Activated T-cell treated with anti-CD3 and anti-CD28 coated beads, Interleukin-2, amount 50 U/mL, for 4 hours (primary cell): ENCODE data around the gene DLG1. TPM values are rescaled to one million over a fixed set of nuclear protein-coding genes. Genes with fewer than 3 reads are reported as not detected.

ENCODE experiments used
- ATAC-seq, 2 donors: fragments of 200-7000 bp; cut with Tn5 transposase; one replicate each; pipeline ENCODE4 v1.10.0; 2021
- DNase-seq: peaks from one replicate; pipeline ENCODE4 v3.0.0-alpha.2; 2020
- H3K27me3 Mint-ChIP-seq: one replicate; pipeline ENCODE4 v1.8.0; 2021; ENCODE audit warnings: low read depth, mixed read lengths
- H3K36me3 Mint-ChIP-seq: one replicate; pipeline ENCODE4 v1.8.0; 2022; ENCODE audit warnings: mixed read lengths; ENCODE audit not compliant: insufficient read depth
- H3K4me1 Mint-ChIP-seq: one replicate; pipeline ENCODE4 v1.8.0; 2021; ENCODE audit warnings: low read depth, mixed read lengths
- H3K4me3 Mint-ChIP-seq: one replicate; pipeline ENCODE4 v1.8.0; 2021; ENCODE audit warnings: mild to moderate bottlenecking, moderate library complexity, mixed read lengths
- H3K9me3 Mint-ChIP-seq: one replicate; pipeline ENCODE4 v1.8.0; 2021; ENCODE audit warnings: mixed read lengths
- total RNA-seq, 3 donors: library from RNA; stranded (reverse); gene quantifications; one replicate each; pipeline ENCODE4 v1.2.1, GENCODE V29; 2021

Gene DLG1
- total RNA-seq, 3 donors from 2014 or later = 42.3 to 44.3 (median 44.3) TPM

DNA sequence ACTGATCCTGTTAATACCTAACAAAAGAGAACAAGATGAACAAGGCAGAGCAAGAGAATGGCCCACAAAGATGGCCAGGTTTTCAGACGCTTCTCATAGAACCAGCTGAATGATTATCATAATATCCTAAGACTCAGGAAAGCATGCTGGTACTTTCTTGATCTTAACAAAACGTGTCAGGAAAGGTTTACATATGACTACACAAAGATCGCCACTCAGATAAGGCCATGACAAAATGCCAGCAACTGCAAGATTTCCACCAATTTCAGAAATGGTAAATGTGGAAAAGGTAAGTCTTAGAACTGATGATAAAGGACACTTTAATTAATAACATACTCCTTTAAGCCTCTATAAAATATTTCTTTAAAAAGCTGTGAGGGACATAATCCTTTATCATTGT is 108.8 kb downstream of the DLG1 start:
- Mint-ChIP-seq H3K4me1 (peaks cover 10% of the 10 kb centered on the region), H3K9me3 (no peaks in the 10 kb centered on the region), H3K36me3 (peaks cover 8% of the 10 kb centered on the region), H3K4me3 (no peak overlapping the region), H3K27me3 (no peaks in the 10 kb centered on the region)
- no peak for ATAC-seq
- no peak for DNase-seq

DNA sequence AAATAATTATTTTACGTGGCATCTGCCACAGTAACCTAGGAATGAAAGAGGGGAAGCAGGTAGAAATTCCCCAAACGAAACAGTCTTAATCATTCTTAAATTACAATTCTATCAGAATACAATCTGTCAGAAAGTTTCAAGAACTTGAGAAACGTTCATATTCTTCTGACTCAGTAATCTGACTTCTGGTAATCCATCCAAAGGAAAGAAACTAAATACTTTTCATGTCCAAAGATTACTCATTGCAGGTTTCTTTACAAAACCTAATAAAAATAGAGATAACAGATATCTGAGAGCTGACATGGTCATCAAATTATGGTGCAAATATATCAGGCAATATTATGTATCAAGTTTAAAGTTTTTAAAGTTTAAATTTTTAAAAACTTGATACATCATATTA is 109.4 kb downstream of the DLG1 start:
- ATAC-seq = no peak
- H3K9me3 Mint-ChIP-seq = no peaks in the 10 kb centered on the region
- H3K4me1 Mint-ChIP-seq = peaks cover 10% of the 10 kb centered on the region
- H3K36me3 Mint-ChIP-seq = peaks cover 8% of the 10 kb centered on the region
- no peak overlapping the region for H3K4me3 Mint-ChIP-seq
- no peaks in the 10 kb centered on the region for H3K27me3 Mint-ChIP-seq
- no peak for DNase-seq

DNA sequence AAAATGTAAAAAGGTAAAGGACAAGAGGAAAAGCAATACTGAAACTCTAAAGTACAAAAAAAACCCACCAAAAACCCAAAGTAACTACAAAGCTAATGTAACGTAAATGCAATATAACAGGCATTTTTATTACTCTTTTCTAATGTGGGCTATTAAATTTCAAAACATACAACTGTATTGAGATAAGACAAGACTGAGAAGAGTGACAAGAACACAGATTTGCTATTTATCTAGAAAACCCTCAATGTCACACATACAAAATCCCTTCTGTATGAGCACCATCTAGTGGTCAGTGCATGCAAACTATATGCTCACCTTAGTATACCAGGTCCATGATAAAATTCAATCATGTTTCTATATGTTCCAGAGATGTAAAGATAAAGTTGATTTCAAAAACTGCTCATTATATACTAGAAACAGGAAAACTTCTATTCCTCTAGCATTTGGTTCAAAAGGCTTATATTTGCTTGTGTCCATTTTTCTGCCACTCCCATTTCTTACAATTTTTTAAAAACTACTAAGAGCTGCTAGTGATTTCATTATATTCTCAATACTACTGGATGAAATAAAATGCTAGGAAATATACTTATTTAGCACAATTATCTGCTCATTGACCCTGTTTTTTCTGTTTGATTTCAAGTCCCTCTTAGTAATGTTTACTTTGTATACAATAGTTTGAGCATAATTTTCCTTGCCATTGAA is 111.4 kb downstream of the DLG1 start:
- ATAC-seq (peak; percentile 78 to 85), DNase-seq (no peak)
- Mint-ChIP-seq H3K4me1 (peaks cover 10% of the 10 kb centered on the region), H3K9me3 (no peaks in the 10 kb centered on the region), H3K27me3 (no peaks in the 10 kb centered on the region), H3K36me3 (peaks cover 4% of the 10 kb centered on the region), H3K4me3 (no peak overlapping the region)

DNA sequence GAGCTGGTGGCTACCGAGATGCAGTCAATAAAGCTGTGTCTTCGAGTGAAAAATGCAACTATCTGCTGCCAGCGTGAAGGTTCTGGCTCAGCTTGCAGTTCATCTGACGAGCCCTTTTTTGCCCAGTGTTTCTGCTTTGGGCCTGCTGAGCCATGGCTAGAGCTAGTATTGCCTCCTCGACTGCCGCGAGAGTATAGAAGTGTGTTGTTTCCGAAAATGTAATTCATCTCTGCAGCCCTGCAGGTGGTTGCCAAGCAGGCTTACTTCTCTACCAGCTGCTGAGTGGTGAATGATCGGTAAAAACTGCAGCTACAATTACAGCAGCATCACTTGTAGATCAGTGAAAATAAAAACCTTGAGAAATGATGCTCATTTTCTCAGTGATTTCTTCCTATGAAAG is 114.8 kb downstream of the DLG1 start:
- peaks cover 6% of the 10 kb centered on the region for H3K36me3 Mint-ChIP-seq
- H3K9me3 Mint-ChIP-seq = no peaks in the 10 kb centered on the region
- no peak for ATAC-seq
- no peaks in the 10 kb centered on the region for H3K27me3 Mint-ChIP-seq
- DNase-seq = no peak
- no peak overlapping the region for H3K4me3 Mint-ChIP-seq
- peaks cover 4% of the 10 kb centered on the region for H3K4me1 Mint-ChIP-seq

DNA sequence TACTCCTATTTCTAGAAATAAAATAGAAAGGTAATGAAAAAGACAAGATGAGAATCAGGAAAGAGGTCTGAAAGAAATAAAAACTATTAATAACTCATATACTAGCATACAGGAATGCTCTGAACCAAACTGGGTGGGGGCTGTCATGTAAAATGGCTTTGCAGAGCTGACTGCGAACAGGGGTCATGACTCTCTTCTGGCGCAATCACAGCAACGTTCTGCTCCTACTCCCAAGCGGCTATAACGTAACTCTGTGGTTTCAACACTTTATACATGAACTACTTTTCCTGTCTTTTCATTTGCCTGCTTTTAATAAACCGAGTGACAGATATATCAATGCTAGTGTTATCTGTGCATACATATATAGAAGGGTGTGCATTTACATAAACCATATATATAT is 116.7 kb downstream of the DLG1 start:
- H3K9me3 Mint-ChIP-seq = no peaks in the 10 kb centered on the region
- H3K4me1 Mint-ChIP-seq = peaks cover 2% of the 10 kb centered on the region
- DNase-seq (no peak), ATAC-seq (no peak)
- H3K27me3 Mint-ChIP-seq = no peaks in the 10 kb centered on the region
- H3K4me3 Mint-ChIP-seq = no peak overlapping the region
- peaks cover 10% of the 10 kb centered on the region for H3K36me3 Mint-ChIP-seq

DNA sequence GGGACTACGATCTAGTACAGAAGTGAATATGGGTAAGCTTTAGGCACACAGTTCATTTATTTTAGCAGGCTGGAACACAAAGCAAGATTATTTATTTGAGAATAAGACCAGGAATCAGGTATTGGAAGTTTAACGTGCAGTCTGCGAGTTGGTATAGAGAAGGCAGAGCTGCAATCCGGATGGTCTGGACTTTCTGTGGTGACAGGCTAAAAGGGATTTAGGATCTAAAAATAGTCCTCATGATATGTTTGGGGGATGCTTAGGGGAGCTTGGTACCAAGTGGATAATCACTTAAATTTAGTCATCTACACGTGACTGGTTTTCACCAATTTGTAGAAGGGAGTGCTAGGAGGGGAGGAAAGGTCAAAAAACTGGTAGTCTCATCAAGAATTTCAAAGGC is 119.4 kb downstream of the DLG1 start:
- H3K9me3 Mint-ChIP-seq = no peaks in the 10 kb centered on the region
- ATAC-seq = no peak
- peaks cover 10% of the 10 kb centered on the region for H3K36me3 Mint-ChIP-seq
- no peak overlapping the region for H3K4me3 Mint-ChIP-seq
- H3K27me3 Mint-ChIP-seq = no peaks in the 10 kb centered on the region
- DNase-seq = no peak
- H3K4me1 Mint-ChIP-seq = peaks cover 2% of the 10 kb centered on the region

DNA sequence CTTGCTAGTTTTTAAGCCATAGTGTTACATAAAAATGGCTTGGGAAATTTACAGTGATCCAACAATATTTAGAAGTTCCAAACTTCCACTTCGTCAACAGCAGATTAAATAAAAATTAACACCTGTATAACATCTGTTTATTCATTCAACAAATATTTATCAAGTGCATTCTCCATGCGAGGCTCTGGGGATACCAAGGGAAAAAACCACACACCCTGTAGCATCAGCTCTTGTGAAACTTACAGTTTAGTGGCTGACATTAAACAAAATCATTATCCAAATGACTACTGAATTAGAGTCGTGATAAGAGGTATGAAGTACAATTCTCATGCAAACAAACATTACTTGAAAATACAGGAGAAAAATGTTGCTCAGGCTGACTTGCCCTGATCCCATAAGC is 122.9 kb downstream of the DLG1 start:
- no peak overlapping the region for H3K4me3 Mint-ChIP-seq
- H3K9me3 Mint-ChIP-seq = no peaks in the 10 kb centered on the region
- ATAC-seq = no peak
- DNase-seq = no peak
- H3K27me3 Mint-ChIP-seq = no peaks in the 10 kb centered on the region
- H3K36me3 Mint-ChIP-seq = peaks cover 14% of the 10 kb centered on the region
- peaks cover 5% of the 10 kb centered on the region for H3K4me1 Mint-ChIP-seq

DNA sequence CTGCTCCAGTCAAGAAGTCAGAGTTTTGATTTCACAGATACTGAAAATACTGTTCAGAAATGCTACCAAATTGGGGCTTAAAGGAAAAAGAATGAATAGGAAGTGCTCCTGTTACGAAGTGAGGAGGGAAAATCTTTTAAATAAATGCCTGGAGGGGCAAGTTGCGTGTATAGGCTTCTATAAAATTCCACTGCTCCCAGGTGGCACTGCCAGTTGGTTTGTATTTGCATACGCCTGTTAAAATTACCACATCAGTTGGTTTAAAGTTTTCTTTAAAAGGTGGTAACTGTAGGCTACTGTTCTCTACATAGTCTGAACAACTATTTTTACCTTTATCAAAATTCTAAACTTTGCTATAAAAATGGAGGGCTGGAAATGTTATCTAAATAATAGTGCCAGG is 123.5 kb downstream of the DLG1 start:
- Mint-ChIP-seq H3K4me1 (peaks cover 6% of the 10 kb centered on the region), H3K9me3 (no peaks in the 10 kb centered on the region), H3K4me3 (no peak overlapping the region), H3K36me3 (peaks cover 17% of the 10 kb centered on the region), H3K27me3 (no peaks in the 10 kb centered on the region)
- ATAC-seq (no peak), DNase-seq (no peak)

DNA sequence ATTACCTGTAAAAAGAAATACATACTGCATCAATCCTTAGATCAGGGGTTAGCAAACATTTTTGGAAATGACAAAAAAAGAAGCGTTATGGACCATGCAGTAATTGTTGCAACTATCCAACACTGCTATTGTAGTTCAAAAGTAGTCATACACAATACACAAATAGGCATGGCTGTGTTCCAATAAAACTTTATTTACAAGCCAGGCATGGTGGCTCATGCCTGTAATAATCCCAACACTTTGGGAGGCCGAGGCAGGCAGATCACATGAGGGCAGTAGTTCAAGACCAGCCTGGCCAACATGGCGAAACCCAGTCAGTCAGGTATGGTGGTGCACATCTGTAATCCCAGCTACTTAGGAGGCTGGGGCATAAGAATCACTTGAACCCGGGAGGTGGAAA is 124.8 kb downstream of the DLG1 start:
- ATAC-seq (no peak), DNase-seq (no peak)
- no peak overlapping the region for H3K4me3 Mint-ChIP-seq
- H3K36me3 Mint-ChIP-seq = peaks cover 16% of the 10 kb centered on the region
- H3K4me1 Mint-ChIP-seq = peaks cover 12% of the 10 kb centered on the region
- no peaks in the 10 kb centered on the region for H3K9me3 Mint-ChIP-seq
- H3K27me3 Mint-ChIP-seq = no peaks in the 10 kb centered on the region

DNA sequence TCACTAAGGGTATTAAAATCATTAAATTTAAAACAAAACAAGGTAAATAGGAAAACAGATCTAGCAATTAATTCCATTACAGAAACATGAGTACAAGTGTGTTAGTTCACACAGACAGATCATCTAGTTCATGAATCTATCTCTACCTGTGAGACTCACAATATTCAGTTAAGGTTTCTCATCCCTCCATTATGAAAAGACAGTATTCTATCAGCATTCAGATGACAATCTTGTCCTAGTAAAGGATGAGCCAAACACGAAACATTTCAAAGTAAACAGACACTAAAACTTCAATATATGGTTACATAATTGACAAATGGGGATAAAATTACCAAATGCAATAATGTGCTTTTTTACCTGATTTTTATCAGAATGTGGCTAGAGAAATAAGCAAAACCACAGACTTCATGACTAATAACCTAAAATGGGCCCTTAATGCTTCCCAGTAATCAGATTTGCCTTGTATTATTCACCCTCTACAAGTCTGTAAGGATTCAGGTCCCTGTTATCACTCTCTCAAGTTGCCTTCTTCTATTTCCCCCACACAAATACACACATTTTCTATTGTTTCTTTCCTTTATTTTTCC is 126.8 kb downstream of the DLG1 start:
- ATAC-seq = no peak
- no peaks in the 10 kb centered on the region for H3K27me3 Mint-ChIP-seq

DNA sequence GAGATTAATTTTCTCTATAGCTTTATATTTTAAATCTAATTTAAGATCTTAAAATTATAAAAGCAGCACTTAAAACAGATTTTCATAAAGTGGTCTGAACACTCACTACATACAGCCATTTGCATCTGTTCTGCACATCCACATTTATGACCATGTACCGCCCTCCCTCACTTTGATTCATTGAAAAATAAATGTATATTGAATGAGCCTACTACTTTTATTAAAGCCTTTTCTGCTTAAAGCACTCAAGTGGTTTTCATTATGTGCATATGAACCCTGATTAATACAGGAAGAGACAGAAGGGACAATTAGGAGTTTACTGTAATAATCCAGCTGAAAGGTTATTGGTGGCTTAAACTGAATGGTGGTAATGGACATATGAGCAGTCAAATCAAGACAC is 129.4 kb downstream of the DLG1 start:
- no peaks in the 10 kb centered on the region for H3K9me3 Mint-ChIP-seq
- no peaks in the 10 kb centered on the region for H3K27me3 Mint-ChIP-seq
- H3K36me3 Mint-ChIP-seq = peaks cover 33% of the 10 kb centered on the region
- H3K4me1 Mint-ChIP-seq = peaks cover 16% of the 10 kb centered on the region
- no peak overlapping the region for H3K4me3 Mint-ChIP-seq
- ATAC-seq = no peak
- DNase-seq = no peak

More for the DNA sequence above, 126.8 kb downstream of the DLG1 start:
- Mint-ChIP-seq H3K36me3 (peaks cover 15% of the 10 kb centered on the region), H3K4me1 (peaks cover 16% of the 10 kb centered on the region), H3K4me3 (no peak overlapping the region), H3K9me3 (no peaks in the 10 kb centered on the region)
- DNase-seq = no peak

DNA sequence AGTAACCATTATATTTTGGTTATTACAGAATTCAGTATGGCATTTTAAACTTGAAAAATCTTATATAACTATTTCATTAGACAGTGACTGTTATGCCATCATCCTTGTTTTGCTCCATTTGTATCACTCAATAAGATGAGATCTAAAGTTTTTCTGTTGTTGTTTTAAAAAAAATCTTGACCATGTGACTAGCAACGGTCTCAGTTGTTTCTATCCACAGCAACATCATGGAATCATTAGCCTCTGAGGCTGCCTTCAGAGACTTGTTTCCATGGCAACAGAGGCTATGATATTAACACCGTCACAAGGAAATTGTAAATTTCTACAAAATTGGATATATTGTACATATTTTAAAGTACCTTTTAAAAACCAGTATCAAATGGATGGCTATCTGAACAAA is 129.8 kb downstream of the DLG1 start:
- Mint-ChIP-seq H3K4me1 (peaks cover 16% of the 10 kb centered on the region), H3K9me3 (no peaks in the 10 kb centered on the region), H3K36me3 (peaks cover 33% of the 10 kb centered on the region), H3K27me3 (no peaks in the 10 kb centered on the region), H3K4me3 (no peak overlapping the region)
- no peak for ATAC-seq
- DNase-seq = no peak

DNA sequence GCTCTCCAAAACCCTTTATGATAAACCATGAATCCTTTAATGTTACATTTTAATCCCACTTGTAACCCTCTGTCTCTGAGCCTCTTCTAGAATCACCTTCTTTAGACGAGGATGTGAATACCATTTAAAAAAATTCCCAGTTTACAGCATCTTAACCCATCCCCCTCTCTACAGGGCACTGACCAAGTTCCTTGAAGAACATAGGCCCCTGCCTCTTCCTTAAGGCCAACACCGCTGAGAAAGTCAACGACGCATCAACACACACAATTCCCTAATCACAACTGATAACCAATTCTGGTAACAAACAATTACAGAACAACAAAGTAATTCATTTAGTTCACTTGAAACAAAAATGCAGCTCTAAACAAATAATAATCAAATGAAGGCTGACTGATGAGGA is 130.3 kb downstream of the DLG1 start:
- Mint-ChIP-seq H3K27me3 (no peaks in the 10 kb centered on the region), H3K36me3 (peaks cover 36% of the 10 kb centered on the region), H3K4me3 (no peak overlapping the region), H3K9me3 (no peaks in the 10 kb centered on the region), H3K4me1 (peaks cover 18% of the 10 kb centered on the region)
- no peak for ATAC-seq
- DNase-seq = no peak

DNA sequence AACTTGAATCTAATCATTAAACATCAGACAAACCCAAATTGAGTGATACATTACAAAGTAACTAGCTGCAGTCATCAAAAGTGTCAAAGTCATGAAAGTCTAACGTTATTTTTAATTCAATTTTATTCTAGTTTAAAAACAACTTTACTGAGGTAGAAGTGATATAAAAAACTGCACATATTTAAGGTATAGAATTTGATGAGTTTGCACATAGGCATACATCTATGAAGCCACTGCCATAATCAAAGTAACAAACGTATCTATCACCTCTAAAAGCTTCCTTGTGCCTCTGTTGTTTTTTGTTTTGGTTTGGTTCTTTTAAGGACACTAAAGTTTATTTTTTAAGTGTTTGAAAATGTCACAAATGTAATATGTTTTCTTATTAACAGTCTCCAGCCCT is 130.9 kb downstream of the DLG1 start:
- Mint-ChIP-seq H3K27me3 (no peaks in the 10 kb centered on the region), H3K4me3 (no peak overlapping the region), H3K36me3 (peaks cover 40% of the 10 kb centered on the region), H3K9me3 (no peaks in the 10 kb centered on the region), H3K4me1 (peaks cover 20% of the 10 kb centered on the region)
- DNase-seq = no peak
- no peak for ATAC-seq

DNA sequence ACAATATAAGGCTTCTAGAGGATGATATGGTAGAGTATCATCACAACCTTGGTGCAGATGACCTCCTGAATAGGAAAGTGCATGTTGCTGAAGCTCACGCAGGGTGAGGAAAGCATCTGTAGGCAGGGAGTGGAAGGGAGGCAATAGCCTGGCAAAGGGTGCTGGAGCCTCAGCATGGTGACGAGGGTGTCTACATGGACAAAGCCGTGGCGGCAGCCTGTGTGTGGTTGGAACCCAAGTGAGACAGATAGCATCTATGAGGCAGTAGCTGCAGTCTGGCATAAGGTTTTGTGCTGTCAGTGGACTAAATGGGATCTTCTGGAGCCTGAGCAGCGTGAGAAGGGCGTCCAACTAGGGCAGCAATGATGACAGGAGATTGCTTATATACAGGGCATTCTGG is 132.5 kb downstream of the DLG1 start:
- H3K36me3 Mint-ChIP-seq = peaks cover 39% of the 10 kb centered on the region
- no peak for DNase-seq
- no peaks in the 10 kb centered on the region for H3K9me3 Mint-ChIP-seq
- no peak overlapping the region for H3K4me3 Mint-ChIP-seq
- H3K27me3 Mint-ChIP-seq = no peaks in the 10 kb centered on the region
- H3K4me1 Mint-ChIP-seq = peaks cover 17% of the 10 kb centered on the region
- no peak for ATAC-seq
